C4-2B (cell line): ENCODE data around the gene ZNF136.

Experiments used
- ZFX ChIP-seq: fragments of 450-650 bp; IDR thresholded peaks from 2 replicates; pipeline ENCODE4 v1.6.1; 2017
- TF ChIP-seq, protein P1 (sequence below): fragments of 450-650 bp; conservative IDR thresholded peaks from 2 replicates; pipeline ENCODE4 v1.5.1; 2017; ENCODE audit warnings: mild to moderate bottlenecking

DNA sequence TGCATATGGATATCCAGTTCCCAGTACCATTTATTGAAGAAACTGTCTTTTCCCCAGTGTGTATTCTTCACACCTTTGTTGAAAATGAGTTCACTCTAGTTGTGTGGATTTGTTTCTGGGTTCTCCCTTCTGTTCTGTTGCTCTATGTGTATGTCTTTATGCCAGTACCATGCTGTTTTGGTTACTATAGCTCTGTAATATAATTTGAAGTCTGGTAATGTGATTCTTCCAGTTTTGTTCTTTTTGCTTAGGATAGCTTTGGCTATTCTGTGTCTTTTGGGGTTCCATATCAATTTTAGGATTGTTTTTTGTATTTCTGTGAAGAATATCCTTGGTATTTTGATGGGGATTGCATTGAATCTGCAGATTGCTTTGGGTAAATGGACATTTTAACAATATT, 35.2 kb downstream of the ZNF136 start:
- TF ChIP-seq, protein P1, sequence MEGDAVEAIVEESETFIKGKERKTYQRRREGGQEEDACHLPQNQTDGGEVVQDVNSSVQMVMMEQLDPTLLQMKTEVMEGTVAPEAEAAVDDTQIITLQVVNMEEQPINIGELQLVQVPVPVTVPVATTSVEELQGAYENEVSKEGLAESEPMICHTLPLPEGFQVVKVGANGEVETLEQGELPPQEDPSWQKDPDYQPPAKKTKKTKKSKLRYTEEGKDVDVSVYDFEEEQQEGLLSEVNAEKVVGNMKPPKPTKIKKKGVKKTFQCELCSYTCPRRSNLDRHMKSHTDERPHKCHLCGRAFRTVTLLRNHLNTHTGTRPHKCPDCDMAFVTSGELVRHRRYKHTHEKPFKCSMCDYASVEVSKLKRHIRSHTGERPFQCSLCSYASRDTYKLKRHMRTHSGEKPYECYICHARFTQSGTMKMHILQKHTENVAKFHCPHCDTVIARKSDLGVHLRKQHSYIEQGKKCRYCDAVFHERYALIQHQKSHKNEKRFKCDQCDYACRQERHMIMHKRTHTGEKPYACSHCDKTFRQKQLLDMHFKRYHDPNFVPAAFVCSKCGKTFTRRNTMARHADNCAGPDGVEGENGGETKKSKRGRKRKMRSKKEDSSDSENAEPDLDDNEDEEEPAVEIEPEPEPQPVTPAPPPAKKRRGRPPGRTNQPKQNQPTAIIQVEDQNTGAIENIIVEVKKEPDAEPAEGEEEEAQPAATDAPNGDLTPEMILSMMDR = no peak
- no peak for TF ChIP-seq ZFX
